K562 (cell line): ENCODE results near the gene HSPH1. TPM values are rescaled to one million over a fixed set of nuclear protein-coding genes. Genes with fewer than 3 reads are reported as not detected.

Experiments
- ATAC-seq: fragments of 200-7000 bp; cut with Tn5 transposase; 3 replicates; pipeline ENCODE4 v1.9.1; 2020; ENCODE audit warnings: moderate library complexity
- BruUV-seq: library from RNA; stranded (reverse); fragments of 400-500 nt; replicated peaks from 2 replicates; lab custom pipeline; 2021; lab: Mats Ljungman, UMichigan
- CTCF ChIA-PET: fragments of 300-600 bp; formaldehyde crosslinking; extraction: SDS; loops from one replicate; lab custom pipeline; 2021; ENCODE audit warnings: low intra/inter-chr PET ratio; lab: Yijun Ruan, JAX
- POLR2A ChIA-PET: fragments of 300-600, 350-650 bp; sonication (Branson Sonifier 250); formaldehyde crosslinking; extraction: SDS; loops from one replicate; lab custom pipeline; 2021; ENCODE audit warnings: antibody characterized with exemption, inconsistent platforms; lab: Yijun Ruan, JAX
- DNase-seq, 4 experiments: peaks; one replicate each; pipeline versions ENCODE4 v3.0.0 to v3.0.0-alpha.2; 2011 to 2018; ENCODE audit warnings: low spot score in 3 of 4, mixed read lengths in 3 of 4; ENCODE audit errors: extremely low read depth in 1 of 4
- FAIRE-seq: peaks from 2 replicates; lab custom pipeline; 2011; peaks lifted over from hg19 to GRCh38; lab: Jason Lieb, UNC
- H2AFZ ChIP-seq: 2 replicates; pipeline ENCODE4 v1.6.0; 2011; ENCODE audit warnings: low read depth, low read length, control low read depth, inconsistent platforms
- H3K27ac ChIP-seq: fragments of 200-600 bp; 3 replicates; pipeline ENCODE4 v1.8.0; 2011; ENCODE audit warnings: low read depth, mild to moderate bottlenecking, control low read depth, inconsistent platforms, low read length, moderate library complexity, mixed read lengths; ENCODE audit errors: extremely low read depth
- H3K27me3 ChIP-seq, 2 experiments: fragments of 300-600 bp in 1 of 2; 2 replicates in 1 of 2; 3 replicates in 1 of 2; pipeline versions ENCODE4 v1.6.0 to v1.8.0; 2011; ENCODE audit warnings: inconsistent platforms in 2 of 2, low read length in 2 of 2, mild to moderate bottlenecking in 1 of 2, mixed read lengths in 1 of 2, moderate library complexity in 1 of 2; ENCODE audit not compliant: control insufficient read depth in 2 of 2, insufficient read depth in 2 of 2
- H3K36me3 ChIP-seq: fragments of 300-600 bp; 3 replicates; pipeline ENCODE4 v1.8.0; 2011; ENCODE audit warnings: mild to moderate bottlenecking, low read length, inconsistent platforms; ENCODE audit not compliant: control insufficient read depth, insufficient read depth
- H3K4me1 ChIP-seq, 2 experiments: fragments of 200-600 bp in 1 of 2; replicated peaks in 1 of 2; 2 replicates in 1 of 2; 3 replicates in 1 of 2; pipeline versions ENCODE4 v1.5.1 to v1.8.0; 2011; ENCODE audit warnings: inconsistent platforms in 2 of 2, low read length in 2 of 2, mild to moderate bottlenecking in 1 of 2, mixed read lengths in 1 of 2, moderate library complexity in 1 of 2; ENCODE audit not compliant: control insufficient read depth in 2 of 2, insufficient read depth in 2 of 2
- H3K4me2 ChIP-seq: 2 replicates; pipeline ENCODE4 v1.6.1; 2011; ENCODE audit warnings: low read length, control low read depth, inconsistent platforms, mixed read lengths; ENCODE audit not compliant: insufficient read depth
- H3K4me3 ChIP-seq: fragments of 200-600 bp; sonication (generic), shearing (Covaris generic); 2 replicates; pipeline ENCODE4 v1.5.1; 2016; ENCODE audit warnings: control low read depth, inconsistent platforms
- H3K79me2 ChIP-seq: fragments of 200-600 bp; 3 replicates; pipeline ENCODE4 v1.8.0; 2011; ENCODE audit warnings: low read length, inconsistent platforms; ENCODE audit not compliant: control insufficient read depth, insufficient read depth
- H3K9ac ChIP-seq, 2 experiments: 2 replicates each; pipeline versions ENCODE4 v1.6.0 to v1.6.1; 2011; ENCODE audit warnings: low read depth in 2 of 2, low read length in 2 of 2, control low read depth in 1 of 2, inconsistent platforms in 1 of 2, mild to moderate bottlenecking in 1 of 2, mixed read lengths in 1 of 2; ENCODE audit not compliant: insufficient read depth in 1 of 2
- H3K9me1 ChIP-seq: one replicate; pipeline ENCODE4 v1.6.0; 2011; ENCODE audit warnings: inconsistent platforms, mild to moderate bottlenecking, low read length, moderate library complexity; ENCODE audit not compliant: control insufficient read depth, insufficient read depth
- H3K9me3 ChIP-seq: replicated peaks from 2 replicates; pipeline ENCODE4 v1.5.1; 2011; ENCODE audit warnings: low read depth, low read length, inconsistent platforms; ENCODE audit not compliant: control insufficient read depth, insufficient read depth
- H4K20me1 ChIP-seq: replicated peaks from 2 replicates; pipeline ENCODE4 v1.6.1; 2011; ENCODE audit warnings: low read length, inconsistent platforms, mixed read lengths; ENCODE audit not compliant: control insufficient read depth, insufficient read depth
- ESRRB ChIP-seq: fragments of 250-450 bp; sonication (Bioruptor Pico); IDR thresholded peaks from 2 replicates; pipeline ENCODE4 v1.5.0; 2020; ENCODE audit warnings: mild to moderate bottlenecking, moderate library complexity, borderline replicate concordance
- IRF2 ChIP-seq: sonication (generic); formaldehyde crosslinking; IDR thresholded peaks from 2 replicates; pipeline ENCODE4 v1.8.1; 2022; ENCODE audit warnings: mild to moderate bottlenecking, missing genetic modification reagents
- NFRKB ChIP-seq: fragments of 450-650 bp; IDR thresholded peaks from 2 replicates; pipeline ENCODE4 v1.6.1; 2016; ENCODE audit warnings: low read depth
- NR4A1 ChIP-seq, 2 experiments: fragments of 250-450 bp in 1 of 2; fragments of 450-650 bp in 1 of 2; sonication (Bioruptor Pico) in 1 of 2; IDR thresholded peaks; 2 replicates each; pipeline versions ENCODE4 v1.4.0 to v1.6.1; 2016 to 2020; ENCODE audit warnings: mild to moderate bottlenecking in 2 of 2, missing compliant biosample characterization in 1 of 2, missing genetic modification characterization in 1 of 2, moderate library complexity in 1 of 2
- SIN3A ChIP-seq, 2 experiments: fragments of 150-350 bp in 1 of 2; IDR thresholded peaks; 2 replicates each; pipeline ENCODE4 v1.6.1; 2011 to 2016; ENCODE audit warnings: borderline replicate concordance in 2 of 2, low read depth in 2 of 2, low read length in 2 of 2, mild to moderate bottlenecking in 2 of 2, moderate library complexity in 2 of 2; ENCODE audit not compliant: control insufficient read depth in 1 of 2
- SMARCA5 ChIP-seq: fragments of 450-650 bp; IDR thresholded peaks from 2 replicates; pipeline ENCODE4 v1.6.1; 2016
- SREBF1 ChIP-seq: fragments of 150-350 bp; IDR thresholded peaks from 2 replicates; pipeline ENCODE4 v1.6.1; 2014; ENCODE audit warnings: antibody characterized with exemption, low read depth, low read length, borderline replicate concordance
- TAF1 ChIP-seq: IDR thresholded peaks from 2 replicates; pipeline ENCODE4 v1.6.1; 2011; ENCODE audit warnings: mild to moderate bottlenecking, low read length, moderate library complexity; ENCODE audit not compliant: insufficient read depth, control insufficient read depth, severe bottlenecking; ENCODE audit errors: extremely low read depth
- ZNF274 ChIP-seq: IDR thresholded peaks from 2 replicates; pipeline ENCODE4 v1.6.1; 2011; ENCODE audit warnings: low read depth, mild to moderate bottlenecking, low read length, moderate library complexity, borderline replicate concordance
- ZNF586 ChIP-seq: fragments of 450-650 bp; formaldehyde crosslinking; conservative IDR thresholded peaks from 2 replicates; pipeline ENCODE4 v1.4.0; 2020; ENCODE audit warnings: mild to moderate bottlenecking, moderate library complexity
- WGBS: fragments of 100-300 bp; shearing (Covaris generic); methylation state at CpG from one replicate; pipeline ENCODE4 v1.1.6; 2016; ENCODE audit warnings: low coverage, mixed read lengths; ENCODE audit not compliant: insufficient coverage; ENCODE audit errors: missing lambda C conversion rate; 5-methylcytosine and 5-hydroxymethylcytosine counted together
- in situ Hi-C: fragments of 300-500 bp; cut with MboI; formaldehyde crosslinking; loops from 4 replicates; pipeline ENCODE4 v1.15.0; 2018; ENCODE audit warnings: inconsistent platforms, mixed read lengths
- intact Hi-C: fragments of 100-400 bp; cut with micrococcal nuclease; formaldehyde crosslinking; loops from 2 replicates; pipeline ENCODE4 v1.14.2; 2022
- polyA plus RNA-seq, 8 experiments: library from polyadenylated mRNA; depleted of rRNA in 4 of 8; stranded (reverse) in 5 of 8; unstranded in 3 of 8; fragments of >200 nt; fragmentation: Nextera tagmentation in 2 of 8; fragmentation: Illumina TruSeq in 1 of 8; extraction: Ambion mirVana in 2 of 8; extraction: Trizol in 1 of 8; gene quantifications; 2 replicates each; pipeline versions ENCODE4 v1.2.1 to v1.2.3, GENCODE V29; 2011 to 2014; ENCODE audit warnings: inconsistent platforms in 1 of 8, missing spikeins in 1 of 8
- total RNA-seq, 7 experiments: library from RNA; depleted of rRNA in 6 of 7; stranded (reverse); fragments of >200 nt in 6 of 7; fragmentation: Illumina TruSeq in 2 of 7; extraction: Trizol in 2 of 7; gene quantifications; 2 replicates each; pipeline versions ENCODE4 v1.2.1 to v1.2.3, GENCODE V29; 2011 to 2021; ENCODE audit warnings: low replicate concordance in 1 of 7
- TF ChIP-seq, protein P1 (sequence below): fragments of 250-450 bp; sonication (Bioruptor Pico); IDR thresholded peaks from 2 replicates; pipeline ENCODE4 v1.8.0; 2022; ENCODE audit warnings: inconsistent platforms, mild to moderate bottlenecking, moderate library complexity, borderline replicate concordance

The HSPH1 gene
- total and polyA plus RNA-seq, 9 of the 15 experiments (the other 6 are each of a cell fraction or from before 2014, with no cell fraction given), result 34.6 to 104 (median 64.7) TPM

DNA sequence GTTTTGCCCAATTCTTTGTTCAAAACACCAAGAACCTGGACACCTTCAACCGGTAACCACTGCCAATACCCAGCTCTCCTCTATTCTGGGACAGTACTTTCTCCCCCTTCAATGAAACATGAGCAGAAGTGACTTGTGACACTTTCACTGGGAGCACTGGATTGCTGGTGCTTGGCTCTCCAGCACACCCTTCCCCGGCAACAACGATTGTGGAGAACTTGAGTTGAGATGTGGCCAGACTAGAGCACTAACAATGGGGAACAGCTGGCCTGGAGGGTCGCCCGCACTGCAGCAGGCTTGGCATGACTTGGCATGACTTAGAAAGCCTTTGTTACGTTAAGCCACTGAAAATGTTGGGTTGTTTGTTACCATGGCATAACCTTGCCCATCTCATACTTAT lies 30.6 kb upstream of the HSPH1 start:
- H3K4me1 ChIP-seq, result no peaks in the 10 kb centered on the region
- no peaks in the 10 kb centered on the region for H3K9me1 ChIP-seq
- in situ Hi-C loops, result no loop called here
- DNase-seq (no peak), FAIRE-seq (no peak), ATAC-seq (no peak)
- H4K20me1 ChIP-seq, result no peaks in the 10 kb centered on the region
- POLR2A ChIA-PET, result no interaction called here
- CTCF ChIA-PET, result no interaction called here
- no TSS peak for BruUV-seq
- TF ChIP-seq TAF1, result no peak
- TF ChIP-seq SREBF1, result no peak
- TF ChIP-seq IRF2 (CRISPR knock-in tag), result no peak
- no peak for TF ChIP-seq ZNF274
- no peak overlapping the region for H3K4me2 ChIP-seq
- intact Hi-C loops, result loop anchor here (10.0 kb wide), 1 partner anchor 232 kb away; no protein-coding TSS in a partner anchor
- no peaks in the 10 kb centered on the region for H3K79me2 ChIP-seq
- H3K27me3 ChIP-seq, result peaks cover 2 to 4% of the 10 kb centered on the region in 2 experiments; a peak in 2 of 5 replicates
- no peak overlapping the region for H3K4me3 ChIP-seq
- no peaks in the 10 kb centered on the region for H3K9me3 ChIP-seq
- no peak overlapping the region for H2AFZ ChIP-seq
- WGBS, result 8% methylated on average over 3 of the region's 6 CpGs
- H3K9ac ChIP-seq, result no peak overlapping the region
- no peak overlapping the region for H3K27ac ChIP-seq
- no peaks in the 10 kb centered on the region for H3K36me3 ChIP-seq

DNA sequence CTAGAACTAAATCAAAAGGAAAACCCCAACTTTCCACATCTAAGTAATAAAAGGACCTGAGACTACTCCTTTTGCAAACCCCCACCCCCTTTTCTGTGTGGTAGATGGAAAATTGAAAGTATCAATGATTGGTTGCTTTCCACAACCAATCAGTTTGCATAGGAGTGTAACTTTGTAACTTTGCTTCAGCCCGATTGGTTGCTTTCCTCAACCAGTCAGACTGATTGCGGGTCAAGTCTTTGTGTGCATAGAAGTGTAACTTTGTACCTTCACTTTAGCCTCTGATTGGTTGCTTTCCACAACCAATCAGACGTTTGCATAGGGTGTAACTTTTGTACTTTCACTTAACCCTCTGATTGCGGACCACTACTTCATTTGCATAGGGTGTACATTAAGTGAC lies 30.0 kb upstream of the HSPH1 start:
- ATAC-seq (no peak), DNase-seq (no peak), FAIRE-seq (no peak)
- CTCF ChIA-PET, result no interaction called here
- Histone ChIP-seq H3K27me3 (peaks cover 2 to 4% of the 10 kb centered on the region in 2 experiments; a peak in 2 of 5 replicates), H2AFZ (no peak overlapping the region), H3K9me3 (no peaks in the 10 kb centered on the region), H3K4me3 (no peak overlapping the region), H3K4me1 (no peaks in the 10 kb centered on the region), H4K20me1 (no peaks in the 10 kb centered on the region), H3K27ac (no peak overlapping the region), H3K4me2 (no peak overlapping the region), H3K9me1 (no peaks in the 10 kb centered on the region), H3K9ac (no peak overlapping the region), H3K36me3 (no peaks in the 10 kb centered on the region), H3K79me2 (no peaks in the 10 kb centered on the region)
- WGBS, result 4% methylated on average over 4 of the region's 4 CpGs
- no TSS peak for BruUV-seq
- POLR2A ChIA-PET, result no interaction called here
- TF ChIP-seq ZNF586 (no peak), NFRKB (no peak), SMARCA5 (no peak), ESRRB (CRISPR knock-in tag) (no peak), SIN3A (IDR thresholded peaks at IDR 0.05; ENCODE audit: borderline replicate concordance in 2 of 2, control insufficient read depth in 1 of 2, low read depth in 2 of 2, low read length in 2 of 2) (no peak), NR4A1 (CRISPR knock-in tag; IDR thresholded peaks at IDR 0.05) (no peak), NR4A1 (tag; IDR thresholded peaks at IDR 0.05) (no peak)
- TF ChIP-seq, protein P1, sequence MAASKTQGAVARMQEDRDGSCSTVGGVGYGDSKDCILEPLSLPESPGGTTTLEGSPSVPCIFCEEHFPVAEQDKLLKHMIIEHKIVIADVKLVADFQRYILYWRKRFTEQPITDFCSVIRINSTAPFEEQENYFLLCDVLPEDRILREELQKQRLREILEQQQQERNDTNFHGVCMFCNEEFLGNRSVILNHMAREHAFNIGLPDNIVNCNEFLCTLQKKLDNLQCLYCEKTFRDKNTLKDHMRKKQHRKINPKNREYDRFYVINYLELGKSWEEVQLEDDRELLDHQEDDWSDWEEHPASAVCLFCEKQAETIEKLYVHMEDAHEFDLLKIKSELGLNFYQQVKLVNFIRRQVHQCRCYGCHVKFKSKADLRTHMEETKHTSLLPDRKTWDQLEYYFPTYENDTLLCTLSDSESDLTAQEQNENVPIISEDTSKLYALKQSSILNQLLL (CRISPR knock-in tag), result no peak
- in situ Hi-C loops (no loop called here), intact Hi-C loops (loop anchor here (10.0 kb wide), 1 partner anchor 233 kb away; no protein-coding TSS in a partner anchor)
